ENCODE results near the gene CALM3.

CALM3 gene

DNA sequence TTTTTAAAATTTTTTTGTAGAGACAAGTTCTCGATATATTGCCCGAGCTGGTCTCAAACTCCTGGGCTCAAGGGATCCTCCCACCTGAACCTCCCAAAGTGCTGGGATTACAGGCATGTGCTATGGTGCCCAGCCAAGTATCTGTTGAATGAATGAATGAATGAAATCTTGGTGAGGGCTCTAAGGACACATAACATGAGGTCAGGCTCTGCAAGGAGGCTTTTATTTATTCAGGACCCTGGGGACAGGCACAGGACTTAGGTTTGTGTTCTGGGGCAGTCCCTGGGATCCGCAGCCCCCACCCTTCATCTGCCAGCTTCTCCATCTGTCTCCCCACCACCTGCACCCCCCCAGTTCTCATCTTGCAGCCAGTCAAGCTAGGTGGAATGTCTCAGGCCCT, 19.1 kb downstream of the CALM3 start:
- Histone ChIP-seq H3K27ac (no peak overlapping the region), H3K27me3 (peaks cover 42% of the 10 kb centered on the region), H3K4me3 (ENCODE audit: low read depth in 1 of 2, low read length in 1 of 2) (no peak overlapping the region), H3K9me3 (no peaks in the 10 kb centered on the region), H3K36me3 (no peaks in the 10 kb centered on the region), H3K4me1 (ENCODE audit: control insufficient read depth in 1 of 2, insufficient read depth in 1 of 2, low read depth in 1 of 2, low read length in 1 of 2) (peaks cover 3 to 12% of the 10 kb centered on the region in 2 experiments)
- TF ChIP-seq, protein P1, sequence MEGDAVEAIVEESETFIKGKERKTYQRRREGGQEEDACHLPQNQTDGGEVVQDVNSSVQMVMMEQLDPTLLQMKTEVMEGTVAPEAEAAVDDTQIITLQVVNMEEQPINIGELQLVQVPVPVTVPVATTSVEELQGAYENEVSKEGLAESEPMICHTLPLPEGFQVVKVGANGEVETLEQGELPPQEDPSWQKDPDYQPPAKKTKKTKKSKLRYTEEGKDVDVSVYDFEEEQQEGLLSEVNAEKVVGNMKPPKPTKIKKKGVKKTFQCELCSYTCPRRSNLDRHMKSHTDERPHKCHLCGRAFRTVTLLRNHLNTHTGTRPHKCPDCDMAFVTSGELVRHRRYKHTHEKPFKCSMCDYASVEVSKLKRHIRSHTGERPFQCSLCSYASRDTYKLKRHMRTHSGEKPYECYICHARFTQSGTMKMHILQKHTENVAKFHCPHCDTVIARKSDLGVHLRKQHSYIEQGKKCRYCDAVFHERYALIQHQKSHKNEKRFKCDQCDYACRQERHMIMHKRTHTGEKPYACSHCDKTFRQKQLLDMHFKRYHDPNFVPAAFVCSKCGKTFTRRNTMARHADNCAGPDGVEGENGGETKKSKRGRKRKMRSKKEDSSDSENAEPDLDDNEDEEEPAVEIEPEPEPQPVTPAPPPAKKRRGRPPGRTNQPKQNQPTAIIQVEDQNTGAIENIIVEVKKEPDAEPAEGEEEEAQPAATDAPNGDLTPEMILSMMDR (IDR thresholded peaks at IDR 0.05) = no peak

- no peaks in the 10 kb centered on the region for H3K36me3 ChIP-seq
- H3K4me1 ChIP-seq (ENCODE audit: control insufficient read depth in 1 of 2, insufficient read depth in 1 of 2, low read depth in 1 of 2, low read length in 1 of 2) = peaks cover 3 to 12% of the 10 kb centered on the region in 2 experiments
- no peak overlapping the region for H3K4me3 ChIP-seq (ENCODE audit: low read depth in 1 of 2, low read length in 1 of 2)
- H3K9me3 ChIP-seq = no peaks in the 10 kb centered on the region
- peaks cover 45% of the 10 kb centered on the region for H3K27me3 ChIP-seq
- no peak overlapping the region for H3K27ac ChIP-seq
- TF ChIP-seq, protein P1 (IDR thresholded peaks at IDR 0.05) = no peak
These were observed 19.6 kb downstream of the CALM3 start for GRCh38 chr19:46620716-46621115.

GRCh38 chr19:46621191-46622117, 20.3 kb downstream of the CALM3 start:
- Histone ChIP-seq H3K9me3 (no peaks in the 10 kb centered on the region), H3K27me3 (peaks cover 45% of the 10 kb centered on the region), H3K27ac (no peak overlapping the region), H3K36me3 (no peaks in the 10 kb centered on the region), H3K4me1 (ENCODE audit: control insufficient read depth in 1 of 2, insufficient read depth in 1 of 2, low read depth in 1 of 2, low read length in 1 of 2) (peaks cover 3 to 12% of the 10 kb centered on the region in 2 experiments), H3K4me3 (ENCODE audit: low read depth in 1 of 2, low read length in 1 of 2) (no peak overlapping the region)
- TF ChIP-seq, protein P1 (IDR thresholded peaks at IDR 0.05) = no peak

DNA sequence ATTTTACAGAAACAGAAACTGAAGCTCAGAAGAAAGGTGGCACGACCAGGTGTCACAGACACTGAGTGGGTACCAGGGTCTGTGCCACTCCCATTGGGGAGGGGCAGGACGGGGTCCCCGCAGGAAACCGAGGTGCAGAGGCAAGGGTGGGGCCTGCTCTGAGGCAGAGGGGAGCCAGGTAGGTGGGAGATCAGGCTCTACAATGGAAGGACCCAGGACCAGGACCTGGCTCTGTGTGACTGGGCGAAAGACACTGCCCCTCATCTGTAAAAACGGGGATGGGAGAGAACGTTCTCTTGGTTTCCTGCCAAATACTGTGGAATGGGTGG, 21.0 kb downstream of the CALM3 start:
- no peaks in the 10 kb centered on the region for H3K36me3 ChIP-seq
- peaks cover 41% of the 10 kb centered on the region for H3K27me3 ChIP-seq
- H3K4me3 ChIP-seq (ENCODE audit: low read depth in 1 of 2, low read length in 1 of 2) = no peak overlapping the region
- TF ChIP-seq, protein P1 (IDR thresholded peaks at IDR 0.05) = no peak
- no peaks in the 10 kb centered on the region for H3K9me3 ChIP-seq
- no peak overlapping the region for H3K27ac ChIP-seq
- peaks cover 3 to 12% of the 10 kb centered on the region in 2 experiments for H3K4me1 ChIP-seq (ENCODE audit: control insufficient read depth in 1 of 2, insufficient read depth in 1 of 2, low read depth in 1 of 2, low read length in 1 of 2)

- peaks cover 3 to 9% of the 10 kb centered on the region in 2 experiments for H3K4me1 ChIP-seq (ENCODE audit: control insufficient read depth in 1 of 2, insufficient read depth in 1 of 2, low read depth in 1 of 2, low read length in 1 of 2)
- H3K27ac ChIP-seq = no peak overlapping the region
- peaks cover 35% of the 10 kb centered on the region for H3K27me3 ChIP-seq
- H3K36me3 ChIP-seq = no peaks in the 10 kb centered on the region
- no peak overlapping the region for H3K4me3 ChIP-seq (ENCODE audit: low read depth in 1 of 2, low read length in 1 of 2)
- H3K9me3 ChIP-seq = no peaks in the 10 kb centered on the region
- TF ChIP-seq, protein P1 (IDR thresholded peaks at IDR 0.05) = no peak
These were observed 22.9 kb downstream of the CALM3 start for GRCh38 chr19:46623915-46624502.

Data from neutrophil (primary cell).